Measurements from ENCODE around the gene CPA1. TPM values are rescaled to one million over a fixed set of nuclear protein-coding genes. Genes with fewer than 3 reads are reported as not detected.
"Not testable (repeated sequence)": the region's sequence is repeated elsewhere in the genome, so short reads cannot be mapped to it uniquely, and the experiment has no call there.

CPA1 gene
- total RNA-seq, 1 donor from 2014 or later = not detected

DNA sequence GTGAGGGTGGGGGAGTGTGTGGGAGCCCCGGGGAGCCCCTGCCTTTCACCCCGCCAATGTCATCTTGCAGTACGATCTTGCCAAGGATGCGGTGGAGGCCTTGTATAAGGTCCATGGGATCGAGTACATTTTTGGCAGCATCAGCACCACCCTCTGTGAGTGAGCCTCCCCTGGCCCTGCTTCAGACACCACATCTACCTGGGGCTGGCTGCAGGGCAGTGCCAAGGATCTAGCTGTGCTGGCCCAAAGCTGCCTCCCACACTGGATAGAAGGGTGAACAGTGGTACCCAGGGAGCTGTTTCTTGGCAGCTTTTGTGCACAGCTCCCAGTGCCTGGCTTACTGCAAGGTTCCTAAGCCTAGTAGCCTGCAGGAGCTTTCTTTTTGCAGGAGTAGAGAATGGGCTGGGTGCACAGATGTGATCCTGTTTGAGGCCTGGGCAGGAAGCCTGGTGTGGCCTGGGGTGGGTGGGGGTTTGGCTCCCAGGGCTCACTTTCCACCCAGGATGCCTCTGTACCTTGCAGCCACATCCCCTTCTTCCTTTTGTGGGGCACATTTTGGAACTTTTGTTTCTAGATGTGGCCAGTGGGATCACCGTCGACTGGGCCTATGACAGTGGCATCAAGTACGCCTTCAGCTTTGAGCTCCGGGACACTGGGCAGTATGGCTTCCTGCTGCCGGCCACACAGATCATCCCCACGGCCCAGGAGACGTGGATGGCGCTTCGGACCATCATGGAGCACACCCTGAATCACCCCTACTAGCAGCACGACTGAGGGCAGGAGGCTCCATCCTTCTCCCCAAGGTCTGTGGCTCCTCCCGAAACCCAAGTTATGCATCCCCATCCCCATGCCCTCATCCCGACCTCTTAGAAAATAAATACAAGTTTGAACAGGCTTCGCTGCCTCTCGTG, 12.2 kb upstream of the CPA1 start:
- DNase-seq (no peak), ATAC-seq (ENCODE audit: poor library complexity) (no peak)
- intact Hi-C loops (cut with DNase I) = no loop called here

GRCh38 chr7:130369110-130369711, 11.1 kb upstream of the CPA1 start:
- peak; percentile 25 for ATAC-seq (ENCODE audit: poor library complexity)
- DNase-seq = no peak
- intact Hi-C loops (cut with DNase I) = no loop called here

- ATAC-seq (ENCODE audit: poor library complexity) = no peak
- intact Hi-C loops (cut with DNase I) = no loop called here
- no peak for DNase-seq
These were observed 10.3 kb upstream of the CPA1 start for GRCh38 chr7:130369831-130370550.

DNA sequence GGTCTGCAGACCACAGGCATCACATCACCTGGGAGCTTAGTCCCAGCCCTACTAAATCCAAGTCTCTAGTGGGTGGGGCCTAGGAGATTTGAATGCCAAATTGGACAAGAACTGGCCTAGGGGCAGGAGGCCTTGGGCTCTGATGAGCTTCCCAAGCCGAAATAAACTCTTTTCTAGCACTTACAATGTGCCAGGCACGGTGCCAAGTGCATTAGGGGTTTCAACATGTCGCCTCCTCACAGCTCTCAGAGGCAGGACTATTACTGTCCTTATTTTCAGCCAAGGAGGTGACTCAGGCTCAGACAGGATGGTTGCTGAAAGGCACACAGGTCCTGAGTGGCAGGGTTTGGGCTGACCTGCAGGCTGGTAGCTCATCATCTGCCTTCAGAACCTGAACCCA, 9.2 kb upstream of the CPA1 start:
- intact Hi-C loops (cut with DNase I) = no loop called here
- DNase-seq (peak; percentile 69), ATAC-seq (ENCODE audit: poor library complexity) (no peak)

- intact Hi-C loops (cut with DNase I) = no loop called here
- ATAC-seq (ENCODE audit: poor library complexity) = no peak
- no peak for DNase-seq
These were observed 7.7 kb upstream of the CPA1 start for GRCh38 chr7:130372402-130373165.

DNA sequence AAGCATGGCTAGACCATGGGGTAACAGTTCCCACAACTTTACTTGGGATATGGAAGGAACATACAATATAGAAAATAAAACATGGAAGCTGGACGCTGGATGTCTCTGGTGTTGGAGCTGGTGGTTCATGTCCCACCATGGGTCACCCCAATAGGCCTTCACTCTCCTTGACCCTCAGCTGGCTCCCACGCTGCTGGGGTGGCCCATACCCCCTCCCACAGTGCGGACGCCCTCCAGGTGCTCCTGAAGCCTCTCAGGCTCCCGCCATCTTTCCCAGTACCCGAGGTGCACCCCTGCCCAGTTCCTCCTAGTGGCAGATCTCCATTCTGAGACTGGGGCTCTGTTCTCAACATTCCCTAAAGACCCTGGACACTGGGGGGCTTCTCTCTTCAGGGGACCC, 5.8 kb upstream of the CPA1 start:
- no peak for DNase-seq
- intact Hi-C loops (cut with DNase I) = no loop called here
- no peak for ATAC-seq (ENCODE audit: poor library complexity)

- DNase-seq; intact Hi-C loops (cut with DNase I); ATAC-seq (ENCODE audit: poor library complexity): not testable (repeated sequence)
These were observed 3.8 kb upstream of the CPA1 start for GRCh38 chr7:130376461-130376860.

DNA sequence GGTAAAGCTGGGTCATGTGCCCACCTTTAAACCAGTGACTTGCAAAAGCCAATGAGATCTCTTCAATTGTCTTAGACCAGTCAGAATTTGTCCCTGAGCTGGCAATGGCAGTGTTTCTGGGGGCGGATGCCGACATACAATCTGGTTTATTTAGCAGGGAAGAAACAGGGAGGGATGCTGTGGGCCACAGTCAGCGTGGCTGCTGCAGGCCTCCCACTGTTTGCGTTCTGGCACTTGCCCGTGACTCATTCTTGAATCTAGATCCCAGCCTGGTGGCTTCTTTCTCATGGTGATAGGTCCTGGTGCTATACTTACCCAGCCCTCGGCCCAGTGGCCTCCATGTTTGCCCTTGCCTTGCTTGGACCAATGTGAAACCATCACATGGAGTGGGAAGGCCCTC, 3.1 kb upstream of the CPA1 start:
- ATAC-seq (ENCODE audit: poor library complexity) (no peak), DNase-seq (no peak)
- intact Hi-C loops (cut with DNase I) = no loop called here

- ATAC-seq (ENCODE audit: poor library complexity) = no peak
- intact Hi-C loops (cut with DNase I) = no loop called here
- no peak for DNase-seq
These were observed 1.3 kb upstream of the CPA1 start for GRCh38 chr7:130379019-130379418.

DNA sequence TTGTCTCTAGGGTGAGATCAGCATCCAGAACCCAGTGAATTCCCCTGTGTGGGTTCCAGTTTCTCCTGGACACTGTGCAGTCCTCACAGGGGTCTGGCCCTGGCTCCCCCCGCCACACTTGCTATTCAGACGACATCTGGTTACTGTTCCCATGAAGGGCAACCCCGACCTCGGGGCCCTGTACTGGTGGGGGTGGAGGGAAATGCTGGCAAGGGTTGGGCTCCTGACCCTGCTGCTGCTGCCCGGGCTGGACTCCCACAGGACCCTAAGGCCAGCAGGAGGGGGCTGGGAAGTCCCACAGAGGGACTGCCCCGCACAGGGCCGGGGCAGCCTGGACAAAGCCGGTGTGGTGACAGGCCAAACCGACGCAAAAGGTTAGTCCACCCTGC, 768 bp upstream of the CPA1 start:
- ATAC-seq (ENCODE audit: poor library complexity) (no peak), DNase-seq (no peak)
- intact Hi-C loops (cut with DNase I) = no loop called here

- no peak for ATAC-seq (ENCODE audit: poor library complexity)
- intact Hi-C loops (cut with DNase I) = no loop called here
- DNase-seq = no peak
These were observed 664 bp downstream of the CPA1 start for GRCh38 chr7:130380861-130381455.

GRCh38 chr7:130381468-130382312, 1.4 kb downstream of the CPA1 start:
- intact Hi-C loops (cut with DNase I) = no loop called here
- ATAC-seq (ENCODE audit: poor library complexity) = peak; percentile 15

DNA sequence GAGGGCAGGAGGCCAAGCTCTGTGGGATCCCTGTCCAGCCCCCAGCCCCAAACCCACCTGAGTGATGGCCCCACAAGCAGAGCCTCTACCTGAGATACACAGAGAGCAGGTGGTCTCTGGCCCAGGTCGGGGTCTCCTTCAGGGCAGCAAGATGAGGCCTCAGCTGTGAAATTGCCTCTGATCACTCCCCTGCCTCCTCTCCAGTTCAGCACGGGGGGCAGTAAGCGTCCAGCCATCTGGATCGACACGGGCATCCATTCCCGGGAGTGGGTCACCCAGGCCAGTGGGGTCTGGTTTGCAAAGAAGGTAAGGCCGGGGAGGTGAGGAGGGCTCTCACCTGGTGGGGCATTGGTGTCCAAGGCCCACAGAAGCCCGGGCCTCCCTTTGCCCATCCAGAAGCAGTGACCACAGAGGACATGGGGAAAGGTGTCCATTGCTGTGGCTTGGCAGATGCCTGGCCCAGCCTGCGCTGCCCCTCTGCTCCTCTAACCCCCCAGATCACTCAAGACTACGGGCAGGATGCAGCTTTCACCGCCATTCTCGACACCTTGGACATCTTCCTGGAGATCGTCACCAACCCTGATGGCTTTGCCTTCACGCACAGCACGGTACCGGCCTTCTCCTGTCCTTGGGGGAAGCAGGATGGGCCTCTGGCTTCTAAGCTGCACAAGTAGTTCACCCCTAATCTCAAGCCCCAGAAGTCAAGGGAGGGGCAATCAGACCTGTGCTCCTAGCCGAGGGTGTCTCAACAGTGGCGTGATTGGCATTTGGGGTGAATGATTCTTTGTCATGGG, 3.1 kb downstream of the CPA1 start:
- ATAC-seq (ENCODE audit: poor library complexity) (no peak), DNase-seq (no peak)
- intact Hi-C loops (cut with DNase I) = no loop called here

More at GRCh38 chr7:130381468-130382312, 1.4 kb downstream of the CPA1 start:
- DNase-seq = no peak

- ATAC-seq (ENCODE audit: poor library complexity) (peak; percentile 22), DNase-seq (no peak)
- intact Hi-C loops (cut with DNase I) = no loop called here
These were observed 4.1 kb downstream of the CPA1 start for GRCh38 chr7:130384371-130384801.

- no peak for ATAC-seq (ENCODE audit: poor library complexity)
- intact Hi-C loops (cut with DNase I) = no loop called here
- no peak for DNase-seq
These were observed 4.7 kb downstream of the CPA1 start for GRCh38 chr7:130384841-130385599.

GRCh38 chr7:130385600-130386066, 5.3 kb downstream of the CPA1 start:
- intact Hi-C loops (cut with DNase I) = no loop called here
- DNase-seq (no peak), ATAC-seq (ENCODE audit: poor library complexity) (no peak)

Data from Right ventricle myocardium superior (tissue), 1 donor.